ENCODE data around the gene ABCG1.

- TF ChIP-seq TOX (CRISPR knock-in tag; IDR thresholded peaks at IDR 0.05; ENCODE audit: borderline replicate concordance): no peak
- TF ChIP-seq CSDC2 (CRISPR knock-in tag; IDR thresholded peaks at IDR 0.05): no peak
- no peak for TF ChIP-seq CREB5 (CRISPR knock-in tag; IDR thresholded peaks at IDR 0.05; ENCODE audit: low read depth)
- no peak for TF ChIP-seq ZFP3 (CRISPR knock-in tag; IDR thresholded peaks at IDR 0.05)
- TF ChIP-seq ZC3H10 (CRISPR knock-in tag; IDR thresholded peaks at IDR 0.05): no peak
- no peak for TF ChIP-seq BACH2 (CRISPR knock-in tag; IDR thresholded peaks at IDR 0.05; ENCODE audit: borderline replicate concordance)
- no peak for TF ChIP-seq ZNF8 (CRISPR knock-in tag; IDR thresholded peaks at IDR 0.05)
- no peak for TF ChIP-seq OSR1 (CRISPR knock-in tag; IDR thresholded peaks at IDR 0.05)
- TF ChIP-seq ARNTL (CRISPR knock-in tag; IDR thresholded peaks at IDR 0.05; ENCODE audit: borderline replicate concordance, low read depth): no peak
- TF ChIP-seq POU6F1 (CRISPR knock-in tag; IDR thresholded peaks at IDR 0.05; ENCODE audit: borderline replicate concordance, low read depth): no peak
- TF ChIP-seq RARB (CRISPR knock-in tag; IDR thresholded peaks at IDR 0.05): no peak
- no peak for TF ChIP-seq GLIS3 (CRISPR knock-in tag; IDR thresholded peaks at IDR 0.05)
- TF ChIP-seq PATZ1 (CRISPR knock-in tag; IDR thresholded peaks at IDR 0.05; ENCODE audit: borderline replicate concordance): no peak
These were observed 24.1 kb downstream of the ABCG1 start for GRCh38 chr21:42243026-42243425.

Data from SK-N-SH treated with all-trans-retinoic acid at 6 μM for 48 hours (cell line).